ENCODE results near the gene TSHZ1.

TSHZ1 gene

GRCh38 chr18:75199327-75199726 lies 11.3 kb upstream of the TSHZ1 start:
- no peak for TF ChIP-seq EP300 (IDR thresholded peaks at IDR 0.05; ENCODE audit: borderline replicate concordance)
- TF ChIP-seq, protein P1, sequence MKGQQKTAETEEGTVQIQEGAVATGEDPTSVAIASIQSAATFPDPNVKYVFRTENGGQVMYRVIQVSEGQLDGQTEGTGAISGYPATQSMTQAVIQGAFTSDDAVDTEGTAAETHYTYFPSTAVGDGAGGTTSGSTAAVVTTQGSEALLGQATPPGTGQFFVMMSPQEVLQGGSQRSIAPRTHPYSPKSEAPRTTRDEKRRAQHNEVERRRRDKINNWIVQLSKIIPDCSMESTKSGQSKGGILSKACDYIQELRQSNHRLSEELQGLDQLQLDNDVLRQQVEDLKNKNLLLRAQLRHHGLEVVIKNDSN (IDR thresholded peaks at IDR 0.05): no peak
- TF ChIP-seq NFIC (IDR thresholded peaks at IDR 0.05): no peak
- no peak for TF ChIP-seq FOXM1 (IDR thresholded peaks at IDR 0.05; ENCODE audit: borderline replicate concordance, low read depth)
- TF ChIP-seq TAF1 (IDR thresholded peaks at IDR 0.05; ENCODE audit: low read depth): no peak
- TF ChIP-seq CEBPB (IDR thresholded peaks at IDR 0.05): no peak
- no peak for TF ChIP-seq RAD21 (IDR thresholded peaks at IDR 0.05; ENCODE audit: low read depth)
- no peak for TF ChIP-seq CREB1 (IDR thresholded peaks at IDR 0.05; ENCODE audit: low read depth)
- TF ChIP-seq, protein P2, sequence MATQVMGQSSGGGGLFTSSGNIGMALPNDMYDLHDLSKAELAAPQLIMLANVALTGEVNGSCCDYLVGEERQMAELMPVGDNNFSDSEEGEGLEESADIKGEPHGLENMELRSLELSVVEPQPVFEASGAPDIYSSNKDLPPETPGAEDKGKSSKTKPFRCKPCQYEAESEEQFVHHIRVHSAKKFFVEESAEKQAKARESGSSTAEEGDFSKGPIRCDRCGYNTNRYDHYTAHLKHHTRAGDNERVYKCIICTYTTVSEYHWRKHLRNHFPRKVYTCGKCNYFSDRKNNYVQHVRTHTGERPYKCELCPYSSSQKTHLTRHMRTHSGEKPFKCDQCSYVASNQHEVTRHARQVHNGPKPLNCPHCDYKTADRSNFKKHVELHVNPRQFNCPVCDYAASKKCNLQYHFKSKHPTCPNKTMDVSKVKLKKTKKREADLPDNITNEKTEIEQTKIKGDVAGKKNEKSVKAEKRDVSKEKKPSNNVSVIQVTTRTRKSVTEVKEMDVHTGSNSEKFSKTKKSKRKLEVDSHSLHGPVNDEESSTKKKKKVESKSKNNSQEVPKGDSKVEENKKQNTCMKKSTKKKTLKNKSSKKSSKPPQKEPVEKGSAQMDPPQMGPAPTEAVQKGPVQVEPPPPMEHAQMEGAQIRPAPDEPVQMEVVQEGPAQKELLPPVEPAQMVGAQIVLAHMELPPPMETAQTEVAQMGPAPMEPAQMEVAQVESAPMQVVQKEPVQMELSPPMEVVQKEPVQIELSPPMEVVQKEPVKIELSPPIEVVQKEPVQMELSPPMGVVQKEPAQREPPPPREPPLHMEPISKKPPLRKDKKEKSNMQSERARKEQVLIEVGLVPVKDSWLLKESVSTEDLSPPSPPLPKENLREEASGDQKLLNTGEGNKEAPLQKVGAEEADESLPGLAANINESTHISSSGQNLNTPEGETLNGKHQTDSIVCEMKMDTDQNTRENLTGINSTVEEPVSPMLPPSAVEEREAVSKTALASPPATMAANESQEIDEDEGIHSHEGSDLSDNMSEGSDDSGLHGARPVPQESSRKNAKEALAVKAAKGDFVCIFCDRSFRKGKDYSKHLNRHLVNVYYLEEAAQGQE (IDR thresholded peaks at IDR 0.05; ENCODE audit: low read depth): no peak
- TF ChIP-seq MAX (IDR thresholded peaks at IDR 0.05): no peak
- no peak for TF ChIP-seq TCF12 (IDR thresholded peaks at IDR 0.05; ENCODE audit: low read depth)
- TF ChIP-seq ZBTB7A (IDR thresholded peaks at IDR 0.05; ENCODE audit: low read depth): no peak
- TF ChIP-seq EGR1 (IDR thresholded peaks at IDR 0.05): no peak

GRCh38 chr18:75200071-75200470 lies 10.5 kb upstream of the TSHZ1 start:
- TF ChIP-seq NFIC (IDR thresholded peaks at IDR 0.05) (no peak), EGR1 (IDR thresholded peaks at IDR 0.05) (no peak), TEAD4 (IDR thresholded peaks at IDR 0.05) (no peak), TCF12 (IDR thresholded peaks at IDR 0.05; ENCODE audit: low read depth) (no peak), ZBTB7A (IDR thresholded peaks at IDR 0.05; ENCODE audit: low read depth) (no peak), TAF1 (IDR thresholded peaks at IDR 0.05; ENCODE audit: low read depth) (no peak), CREB1 (IDR thresholded peaks at IDR 0.05; ENCODE audit: low read depth) (no peak), RAD21 (IDR thresholded peaks at IDR 0.05; ENCODE audit: low read depth) (no peak), MAX (IDR thresholded peaks at IDR 0.05) (no peak), FOXM1 (IDR thresholded peaks at IDR 0.05; ENCODE audit: borderline replicate concordance, low read depth) (no peak), CEBPB (IDR thresholded peaks at IDR 0.05) (no peak)
- TF ChIP-seq, protein P1 (IDR thresholded peaks at IDR 0.05): no peak

- TF ChIP-seq, protein P2 (IDR thresholded peaks at IDR 0.05; ENCODE audit: low read depth): no peak
- no peak for TF ChIP-seq EP300 (IDR thresholded peaks at IDR 0.05; ENCODE audit: borderline replicate concordance)
- no peak for TF ChIP-seq CEBPB (IDR thresholded peaks at IDR 0.05)
- TF ChIP-seq ZBTB7A (IDR thresholded peaks at IDR 0.05; ENCODE audit: low read depth): no peak
- TF ChIP-seq FOXM1 (IDR thresholded peaks at IDR 0.05; ENCODE audit: borderline replicate concordance, low read depth): no peak
- TF ChIP-seq TEAD4 (IDR thresholded peaks at IDR 0.05): no peak
- TF ChIP-seq CREB1 (IDR thresholded peaks at IDR 0.05; ENCODE audit: low read depth): no peak
- no peak for TF ChIP-seq NFIC (IDR thresholded peaks at IDR 0.05)
- TF ChIP-seq RAD21 (IDR thresholded peaks at IDR 0.05; ENCODE audit: low read depth): no peak
- no peak for TF ChIP-seq MAX (IDR thresholded peaks at IDR 0.05)
- no peak for TF ChIP-seq TCF12 (IDR thresholded peaks at IDR 0.05; ENCODE audit: low read depth)
- TF ChIP-seq, protein P1 (IDR thresholded peaks at IDR 0.05): no peak
- no peak for TF ChIP-seq TAF1 (IDR thresholded peaks at IDR 0.05; ENCODE audit: low read depth)
- TF ChIP-seq YY1 (IDR thresholded peaks at IDR 0.05; ENCODE audit: low read depth): no peak
- TF ChIP-seq EGR1 (IDR thresholded peaks at IDR 0.05): no peak
These were observed 9.9 kb upstream of the TSHZ1 start for GRCh38 chr18:75200605-75201280.

DNA sequence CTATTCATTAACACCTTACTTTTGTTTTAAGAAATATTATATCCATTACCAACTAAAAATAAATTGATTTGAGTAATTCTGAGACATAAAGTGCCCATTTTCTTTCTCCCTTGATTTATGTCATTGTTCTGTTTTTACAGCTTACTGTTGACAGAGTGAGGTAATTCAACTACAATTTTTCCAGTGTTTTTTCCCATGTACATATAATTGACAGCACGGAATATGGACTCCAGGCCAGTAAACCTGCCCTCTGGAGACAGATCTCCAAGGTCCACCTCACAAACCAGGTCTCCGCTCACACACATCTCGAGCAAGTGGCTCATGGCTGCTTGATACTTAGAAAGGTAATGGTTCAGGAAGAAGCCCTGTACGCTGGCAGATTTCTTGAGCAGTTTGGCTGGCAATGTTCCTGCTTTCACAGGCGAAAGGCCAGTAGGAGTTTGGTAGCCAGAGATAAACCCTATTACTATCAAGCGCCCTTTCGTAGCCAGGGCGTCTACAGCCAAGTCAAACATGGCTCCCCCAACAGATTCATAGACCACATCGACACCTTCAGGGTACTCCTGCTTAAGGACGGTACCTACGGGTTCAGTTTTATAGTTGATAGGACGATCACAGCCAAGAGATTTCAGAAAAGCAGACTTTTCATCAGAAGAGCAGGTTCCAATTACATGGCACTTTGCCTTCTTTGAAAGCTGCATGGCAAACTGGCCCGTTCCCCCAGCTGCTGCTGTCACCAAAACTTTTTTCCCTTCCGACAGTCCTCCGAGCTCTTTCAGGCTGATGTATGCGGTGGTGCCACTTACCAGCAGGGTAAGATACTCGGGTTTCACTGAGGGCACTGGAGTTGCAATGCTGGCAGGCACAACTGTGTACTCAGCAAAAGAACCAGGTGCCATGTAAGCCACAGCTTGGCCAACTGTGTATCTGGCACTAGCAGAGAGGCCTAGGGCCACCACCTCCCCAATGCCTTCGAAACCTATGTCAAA lies 9.0 kb upstream of the TSHZ1 start:
- TF ChIP-seq, protein P2 (IDR thresholded peaks at IDR 0.05; ENCODE audit: low read depth): no peak
- TF ChIP-seq YY1 (IDR thresholded peaks at IDR 0.05; ENCODE audit: low read depth): no peak
- no peak for TF ChIP-seq NFIC (IDR thresholded peaks at IDR 0.05)
- TF ChIP-seq CREB1 (IDR thresholded peaks at IDR 0.05; ENCODE audit: low read depth): no peak
- no peak for TF ChIP-seq TEAD4 (IDR thresholded peaks at IDR 0.05)
- TF ChIP-seq EP300 (IDR thresholded peaks at IDR 0.05; ENCODE audit: borderline replicate concordance): no peak
- TF ChIP-seq ZBTB7A (IDR thresholded peaks at IDR 0.05; ENCODE audit: low read depth): no peak
- TF ChIP-seq, protein P1 (IDR thresholded peaks at IDR 0.05): no peak
- TF ChIP-seq FOXM1 (IDR thresholded peaks at IDR 0.05; ENCODE audit: borderline replicate concordance, low read depth): no peak
- no peak for TF ChIP-seq TCF12 (IDR thresholded peaks at IDR 0.05; ENCODE audit: low read depth)
- TF ChIP-seq MAX (IDR thresholded peaks at IDR 0.05): no peak
